Naive B cell (primary cell): ENCODE measurements around the gene TMEM131. TPM values are rescaled to one million over a fixed set of nuclear protein-coding genes. Genes with fewer than 3 reads are reported as not detected.
"Not testable (repeated sequence)": the region's sequence is repeated elsewhere in the genome, so short reads cannot be mapped to it uniquely, and the experiment has no call there.

Experiments
- ATAC-seq, 2 donors: fragments of 150-1000 bp; cut with Tn5 transposase; 2 replicates each; pipeline ENCODE4 v1.10.0; 2021; ENCODE audit warnings: low read depth in 2 of 2, mild to moderate bottlenecking in 2 of 2, moderate library complexity in 2 of 2
- DNase-seq: peaks from one replicate; pipeline ENCODE4 v3.0.0; 2022
- H3K27ac Mint-ChIP-seq, 6 donors: one replicate each; pipeline ENCODE4 v1.8.0; 2020 to 2022; ENCODE audit warnings: mild to moderate bottlenecking in 6 of 6, mixed read lengths in 6 of 6, moderate library complexity in 5 of 6, inconsistent platforms in 2 of 6
- H3K27me3 Mint-ChIP-seq, 3 donors: one replicate each; pipeline ENCODE4 v1.8.0; 2021 to 2022; ENCODE audit warnings: mixed read lengths in 3 of 3, mild to moderate bottlenecking in 1 of 3
- H3K36me3 Mint-ChIP-seq, 2 donors: one replicate each; pipeline ENCODE4 v1.8.0; 2020 to 2022; ENCODE audit warnings: mixed read lengths in 2 of 2, inconsistent platforms in 1 of 2, mild to moderate bottlenecking in 1 of 2
- H3K4me1 Mint-ChIP-seq, 3 donors: one replicate each; pipeline ENCODE4 v1.8.0; 2020 to 2022; ENCODE audit warnings: mixed read lengths in 3 of 3, inconsistent platforms in 1 of 3, mild to moderate bottlenecking in 1 of 3, moderate library complexity in 1 of 3
- H3K4me3 Mint-ChIP-seq, 8 donors: one replicate each; pipeline ENCODE4 v1.8.0; 2020 to 2022; ENCODE audit warnings: mild to moderate bottlenecking in 8 of 8, mixed read lengths in 8 of 8, moderate library complexity in 8 of 8, inconsistent platforms in 2 of 8
- H3K9me3 Mint-ChIP-seq, 7 donors: one replicate each; pipeline ENCODE4 v1.8.0; 2020 to 2022; ENCODE audit warnings: mixed read lengths in 7 of 7, mild to moderate bottlenecking in 5 of 7, inconsistent platforms in 2 of 7, moderate library complexity in 1 of 7
- polyA plus RNA-seq, 6 donors: library from polyadenylated mRNA; unstranded; fragments of 300-500 nt; fragmentation: Illumina TruSeq; gene quantifications; one replicate each; pipeline ENCODE4 v1.2.3, GENCODE V29; 2021; ENCODE audit warnings: low read depth in 6 of 6

The TMEM131 gene
- polyA plus RNA-seq, 6 donors from 2014 or later = 13.4 to 32.9 (median 19.1) TPM

DNA sequence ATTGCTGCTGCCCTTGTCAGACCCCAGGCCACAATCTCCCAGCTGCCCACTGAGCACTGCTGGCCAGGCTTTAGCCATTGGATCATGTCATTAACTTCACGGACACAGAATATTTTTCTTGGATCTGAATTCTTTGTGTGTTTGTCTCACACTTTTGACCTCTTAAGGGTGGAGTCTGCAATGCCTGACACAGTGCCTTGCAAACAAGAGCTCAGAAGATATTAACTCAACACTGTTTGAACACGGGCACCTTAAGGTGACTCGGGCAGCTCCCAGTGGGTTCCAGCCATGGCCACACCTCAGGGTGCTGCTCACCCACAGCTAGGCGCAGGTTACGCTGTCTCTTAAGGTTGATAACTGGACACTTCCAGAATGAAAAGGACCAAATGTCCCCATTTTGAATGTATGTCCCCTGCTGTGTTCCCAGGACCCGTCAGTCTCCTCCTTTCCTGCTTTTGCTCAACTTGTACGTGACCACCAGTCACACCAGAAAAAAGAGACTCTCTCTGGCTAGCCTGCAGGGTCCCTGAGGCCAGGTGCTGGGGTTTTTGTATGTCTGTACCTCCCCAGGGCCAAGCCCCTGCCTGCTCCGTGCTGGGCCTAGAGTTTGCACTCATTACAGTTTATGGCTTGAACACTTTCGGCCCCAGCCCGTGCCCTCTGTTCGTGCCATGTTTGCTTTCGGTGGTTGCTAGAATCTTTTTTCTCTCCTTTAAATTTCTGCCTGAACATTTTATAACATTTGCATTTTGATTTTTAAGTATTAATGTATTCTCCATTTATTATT, 33.4 kb upstream of the TMEM131 start:
- no peak for ATAC-seq
- Mint-ChIP-seq H3K9me3 (no peaks in the 10 kb centered on the region), H3K4me3 (peak overlapping the region in 7 of 8 donors; percentile 34 to 93 (median 71)), H3K36me3 (no peaks in the 10 kb centered on the region), H3K4me1 (peaks cover 47 to 62% (median 60%) of the 10 kb centered on the region in 3 donors), H3K27ac (peak overlapping the region; percentile 52 to 100 (median 88)), H3K27me3 (no peaks in the 10 kb centered on the region)
- DNase-seq = no peak

DNA sequence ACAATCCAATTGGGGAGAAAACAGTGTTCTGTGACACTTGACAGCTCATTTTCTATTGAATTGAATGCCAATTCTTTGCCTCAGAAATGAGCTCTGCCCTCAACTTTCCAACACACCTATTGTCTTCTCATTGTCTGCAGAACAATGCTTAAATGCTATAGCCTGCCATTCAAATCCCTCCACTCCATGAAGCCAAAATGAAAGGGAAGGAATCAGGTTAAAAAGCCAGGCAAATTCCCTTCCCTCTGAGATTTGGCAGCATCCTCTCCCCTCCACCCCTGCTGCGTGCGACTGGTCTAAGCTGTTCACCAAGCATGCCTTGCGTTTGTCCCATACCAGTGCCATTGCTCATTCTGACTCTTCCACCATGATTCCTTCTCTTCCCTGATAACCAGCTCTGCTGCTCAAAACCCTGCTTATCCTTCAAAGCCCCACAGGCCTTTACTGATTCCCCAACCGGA, 32.4 kb upstream of the TMEM131 start:
- ATAC-seq (no peak), DNase-seq (no peak)
- H3K4me1 Mint-ChIP-seq = peaks cover 47 to 62% (median 61%) of the 10 kb centered on the region in 3 donors
- peak overlapping the region; percentile 59 to 93 (median 74) for H3K4me3 Mint-ChIP-seq
- no peaks in the 10 kb centered on the region for H3K36me3 Mint-ChIP-seq
- no peaks in the 10 kb centered on the region for H3K9me3 Mint-ChIP-seq
- H3K27ac Mint-ChIP-seq = peak overlapping the region; percentile 52 to 100 (median 88)
- H3K27me3 Mint-ChIP-seq = no peaks in the 10 kb centered on the region

DNA sequence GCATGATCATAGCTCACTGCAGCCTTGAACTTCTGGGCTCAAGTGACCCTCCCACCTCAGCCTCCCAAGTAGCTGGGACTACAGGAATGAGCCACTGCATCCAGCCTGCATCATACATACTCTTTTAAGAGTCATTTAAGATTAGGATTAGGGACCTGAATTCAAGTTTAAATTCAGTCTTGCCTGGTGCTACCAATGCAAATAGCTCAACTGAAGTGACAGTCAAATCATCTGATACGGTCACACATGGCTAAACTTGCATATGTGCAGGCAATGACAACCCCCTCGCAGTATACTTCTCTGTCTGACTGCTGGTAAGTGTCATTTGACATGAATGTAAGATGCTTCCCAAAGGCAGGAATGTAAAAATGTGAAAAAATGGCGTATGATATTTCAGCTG, 31.8 kb upstream of the TMEM131 start:
- Mint-ChIP-seq H3K36me3 (no peaks in the 10 kb centered on the region), H3K27ac (peak overlapping the region; percentile 52 to 100 (median 88))
- peak; percentile 78 to 83 for ATAC-seq

DNA sequence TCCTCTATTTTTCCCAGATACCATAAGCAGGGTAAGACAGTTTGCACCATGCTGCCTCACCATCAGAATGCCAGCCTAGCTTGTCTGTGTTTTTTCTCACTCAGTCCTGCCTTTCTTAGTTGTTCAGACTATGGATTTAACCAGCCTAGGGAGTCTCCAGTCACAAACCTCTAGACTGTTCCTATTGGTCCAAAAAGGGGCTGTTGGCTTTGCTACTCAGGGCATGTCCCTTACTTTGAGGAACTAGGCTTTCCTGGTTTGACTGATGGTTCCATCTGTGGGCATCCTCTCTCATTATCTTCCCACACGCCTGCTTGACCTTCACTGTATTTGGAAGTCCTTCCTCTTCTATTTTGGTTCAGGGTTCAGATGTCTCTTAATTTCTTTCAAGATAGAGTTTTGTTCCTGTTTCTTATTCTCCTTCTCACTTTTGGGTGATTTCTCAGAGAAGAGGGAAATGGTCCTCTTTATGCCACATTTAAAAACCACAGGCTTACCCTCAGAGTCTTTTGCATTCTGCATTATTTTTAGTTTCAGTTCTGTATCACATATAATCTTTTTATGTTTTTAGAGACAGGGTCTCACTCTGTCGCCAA, 31.3 kb upstream of the TMEM131 start:
- Mint-ChIP-seq H3K9me3 (no peaks in the 10 kb centered on the region), H3K4me1 (peaks cover 48 to 67% (median 62%) of the 10 kb centered on the region in 3 donors), H3K27me3 (no peaks in the 10 kb centered on the region), H3K27ac (peak overlapping the region; percentile 52 to 100 (median 88)), H3K4me3 (peak overlapping the region; percentile 43 to 93 (median 74)), H3K36me3 (no peaks in the 10 kb centered on the region)
- peak; percentile 84 to 85 for ATAC-seq
- DNase-seq = peak; percentile 82

More for the DNA sequence above, 31.8 kb upstream of the TMEM131 start:
- no peaks in the 10 kb centered on the region for H3K9me3 Mint-ChIP-seq
- no peaks in the 10 kb centered on the region for H3K27me3 Mint-ChIP-seq
- DNase-seq = peak; percentile 77
- H3K4me1 Mint-ChIP-seq = peaks cover 46 to 65% (median 62%) of the 10 kb centered on the region in 3 donors
- H3K4me3 Mint-ChIP-seq = peak overlapping the region; percentile 43 to 93 (median 74)

DNA sequence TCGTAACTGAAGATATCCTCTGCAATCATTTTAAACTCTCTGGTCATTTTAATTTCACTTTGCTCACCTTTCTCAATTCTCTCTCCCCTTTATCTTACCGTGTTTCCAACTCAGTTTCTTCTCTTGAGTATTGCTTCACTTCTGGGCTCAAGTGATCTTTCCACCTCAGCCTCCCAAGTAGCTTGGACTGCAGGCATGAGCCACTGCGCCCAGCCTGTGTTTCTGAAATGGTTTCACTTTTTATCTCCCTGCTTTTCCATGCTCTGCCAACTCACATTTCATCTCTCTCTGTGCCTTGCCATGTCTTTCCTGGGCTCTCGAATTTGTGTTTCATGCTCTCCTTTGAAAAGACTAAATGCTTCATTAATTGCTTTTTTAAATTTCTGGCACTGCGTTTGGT, 30.5 kb upstream of the TMEM131 start:
- H3K27me3 Mint-ChIP-seq = no peaks in the 10 kb centered on the region
- H3K36me3 Mint-ChIP-seq = no peaks in the 10 kb centered on the region
- no peak for ATAC-seq
- peaks cover 52 to 75% (median 65%) of the 10 kb centered on the region in 3 donors for H3K4me1 Mint-ChIP-seq
- no peaks in the 10 kb centered on the region for H3K9me3 Mint-ChIP-seq
- H3K27ac Mint-ChIP-seq = peak overlapping the region; percentile 14 to 100 (median 88)
- no peak for DNase-seq
- peak overlapping the region; percentile 43 to 86 (median 74) for H3K4me3 Mint-ChIP-seq

DNA sequence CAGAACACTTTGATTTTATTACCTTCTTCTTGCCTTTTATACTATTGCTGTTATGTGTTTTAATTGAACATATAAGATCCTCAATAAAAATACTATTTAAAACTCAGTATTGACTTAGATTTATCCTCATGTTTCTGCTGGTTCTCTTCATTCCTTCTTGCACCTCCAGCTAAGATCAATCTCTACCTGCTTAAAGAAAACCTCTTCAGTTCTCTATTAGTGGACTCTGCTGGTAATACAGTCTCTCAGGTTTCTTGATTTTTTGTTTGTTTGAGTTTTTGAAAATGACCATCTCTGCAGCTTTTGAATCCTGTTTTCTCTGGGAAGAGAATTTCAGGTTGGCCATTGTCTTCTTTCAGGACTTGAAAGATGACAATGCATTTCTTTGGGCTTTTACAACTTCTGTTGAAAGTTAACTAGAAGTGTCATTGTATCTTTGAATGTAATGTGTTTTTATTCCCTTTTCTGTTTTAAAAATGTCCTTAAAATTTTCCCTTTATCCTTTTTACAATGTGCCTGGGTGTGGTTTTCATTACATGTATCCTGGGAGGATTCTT, 29.8 kb upstream of the TMEM131 start:
- Mint-ChIP-seq H3K9me3 (peaks cover 0 to 3% (median 0%) of the 10 kb centered on the region in 7 donors), H3K4me3 (peak overlapping the region in 5 of 8 donors; percentile 20 to 82 (median 71)), H3K36me3 (no peaks in the 10 kb centered on the region), H3K4me1 (peaks cover 57 to 80% (median 65%) of the 10 kb centered on the region in 3 donors), H3K27ac (peak overlapping the region in 5 of 6 donors; percentile 45 to 100 (median 92)), H3K27me3 (no peaks in the 10 kb centered on the region)
- DNase-seq (no peak), ATAC-seq (no peak)

DNA sequence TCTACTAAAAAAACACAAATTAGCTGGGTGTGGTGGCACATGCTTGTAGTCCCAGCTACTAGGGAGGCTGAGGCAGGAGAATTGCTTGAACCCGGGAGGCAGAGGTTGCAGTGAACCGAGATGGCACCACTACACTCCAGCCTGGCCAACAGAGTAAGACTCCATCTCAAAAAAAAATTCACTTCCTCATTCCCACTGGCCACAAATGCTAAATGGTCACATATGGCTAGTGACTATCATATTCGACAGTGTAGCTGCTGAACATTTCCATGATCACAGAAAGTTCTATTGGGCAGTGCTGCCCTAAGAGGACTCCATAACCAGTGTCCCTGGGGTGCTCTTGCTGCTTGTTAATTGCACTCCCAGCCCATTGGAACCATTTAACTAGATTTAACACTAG, 26.3 kb upstream of the TMEM131 start:
- H3K27me3 Mint-ChIP-seq, H3K9me3 Mint-ChIP-seq, DNase-seq, ATAC-seq, H3K36me3 Mint-ChIP-seq: not testable (repeated sequence)
- Mint-ChIP-seq H3K27ac (peak overlapping the region in 2 of 6 donors; percentile 12 to 36), H3K4me1 (peaks cover 40 to 56% (median 42%) of the 10 kb centered on the region in 3 donors), H3K4me3 (peak overlapping the region in 2 of 8 donors; percentile 7 to 71)

DNA sequence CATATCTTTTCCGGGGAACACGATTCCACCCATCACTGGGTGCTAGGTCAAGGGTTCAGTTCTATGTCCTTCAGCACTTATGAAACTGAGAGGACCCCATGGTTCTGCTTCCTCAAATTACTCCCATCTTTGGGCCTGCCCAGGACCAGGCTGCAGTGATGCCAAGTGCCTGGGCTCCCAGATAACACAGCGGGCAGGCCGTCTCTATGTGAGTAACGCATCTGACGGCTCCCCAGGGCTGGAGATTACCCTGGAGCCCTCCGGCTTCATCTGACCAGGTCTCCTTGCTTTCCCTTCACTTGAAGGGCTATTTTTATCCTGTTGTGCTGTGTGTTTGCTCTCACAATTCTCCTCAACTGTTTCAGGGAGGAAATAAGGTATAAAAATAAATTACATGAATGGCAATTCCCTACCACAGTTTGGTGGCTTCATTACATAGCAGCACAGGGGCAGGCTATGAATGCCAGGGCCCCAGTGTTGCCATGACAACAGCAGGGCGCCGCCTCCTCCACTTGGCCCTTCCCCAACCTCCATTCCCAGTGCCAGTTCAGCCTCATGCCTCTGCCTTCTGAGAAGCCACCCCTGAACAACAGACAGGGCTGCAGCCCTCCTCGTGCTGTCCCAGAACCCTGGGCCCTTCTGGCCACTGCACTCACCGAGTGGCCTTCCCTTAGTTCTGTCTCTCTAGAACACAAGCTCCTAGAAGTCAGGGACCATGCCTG, 25.4 kb upstream of the TMEM131 start:
- Mint-ChIP-seq H3K27ac (peak overlapping the region in 2 of 6 donors; percentile 77 to 88), H3K4me1 (peaks cover 36 to 56% (median 39%) of the 10 kb centered on the region in 3 donors), H3K9me3 (peaks cover 0 to 3% (median 0%) of the 10 kb centered on the region in 7 donors), H3K27me3 (no peaks in the 10 kb centered on the region), H3K36me3 (no peaks in the 10 kb centered on the region), H3K4me3 (peak overlapping the region in 1 of 8 donors; percentile 21)
- DNase-seq = no peak
- ATAC-seq = peak in 1 of 2 donors; percentile 27

DNA sequence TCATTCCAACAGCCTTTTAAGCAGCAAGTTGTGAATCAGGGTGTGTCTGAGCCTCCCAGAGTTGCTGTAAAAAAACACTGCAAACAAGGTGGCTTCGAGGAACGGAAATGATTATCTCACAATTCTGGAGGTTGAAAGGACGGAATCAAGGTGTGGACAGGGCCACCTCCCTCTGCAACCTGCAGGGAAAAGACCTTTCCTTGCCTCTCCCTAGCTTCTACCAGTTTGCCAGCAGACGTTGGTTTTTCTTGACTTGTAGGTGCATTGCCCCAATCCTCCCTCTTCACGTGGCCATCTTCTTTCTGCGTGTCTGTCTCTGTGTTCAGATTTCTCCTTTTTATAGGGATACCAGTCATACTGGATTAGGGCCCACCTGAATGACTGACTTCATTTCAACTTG, 24.8 kb upstream of the TMEM131 start:
- Mint-ChIP-seq H3K27me3 (no peaks in the 10 kb centered on the region), H3K27ac (peak overlapping the region in 1 of 6 donors; percentile 73), H3K4me1 (peaks cover 36 to 56% (median 39%) of the 10 kb centered on the region in 3 donors), H3K4me3 (peak overlapping the region in 1 of 8 donors; percentile 21), H3K9me3 (peaks cover 0 to 3% (median 0%) of the 10 kb centered on the region in 7 donors), H3K36me3 (no peaks in the 10 kb centered on the region)
- ATAC-seq (no peak), DNase-seq (no peak)

DNA sequence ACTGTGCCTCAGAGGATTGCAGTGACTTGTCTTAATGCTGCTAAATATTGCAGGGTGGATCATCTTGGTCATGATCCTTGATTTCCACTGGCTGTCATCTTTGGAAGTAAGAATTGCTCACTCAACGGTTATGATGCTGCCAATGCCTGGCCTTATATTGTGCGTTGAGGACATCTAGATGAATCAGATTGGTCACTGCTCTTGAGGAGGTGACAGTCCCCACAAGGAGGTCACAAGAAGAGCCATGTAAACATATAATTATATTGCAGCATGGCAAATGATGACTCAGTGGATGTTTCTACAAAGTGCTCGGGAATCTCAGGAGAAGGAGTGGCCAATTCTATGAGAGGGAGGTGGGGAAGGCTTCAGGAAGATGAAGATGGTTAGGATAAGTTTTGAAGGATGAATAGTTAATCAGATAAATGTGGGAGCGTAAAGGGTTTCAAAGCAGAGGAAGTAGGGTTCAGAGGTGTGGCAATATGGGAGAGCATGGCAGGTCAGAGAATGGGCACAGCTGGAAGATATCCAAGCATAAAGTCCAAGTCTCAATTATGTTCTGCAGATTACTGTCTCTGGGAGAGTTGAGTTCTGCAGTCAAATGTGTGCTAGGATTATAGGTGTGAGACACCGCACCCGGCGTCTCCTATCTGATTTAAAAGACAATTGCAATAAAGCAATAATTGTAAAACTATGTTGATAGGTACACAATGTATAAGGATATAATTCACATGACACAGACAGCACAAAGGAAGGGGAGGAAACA, 21.3 kb upstream of the TMEM131 start:
- ATAC-seq = no peak
- Mint-ChIP-seq H3K4me3 (no peak overlapping the region), H3K27ac (peak overlapping the region in 2 of 6 donors; percentile 27 to 95), H3K4me1 (peaks cover 44 to 72% (median 56%) of the 10 kb centered on the region in 3 donors), H3K36me3 (no peaks in the 10 kb centered on the region), H3K9me3 (peaks cover 0 to 3% (median 0%) of the 10 kb centered on the region in 7 donors), H3K27me3 (no peaks in the 10 kb centered on the region)
- no peak for DNase-seq

DNA sequence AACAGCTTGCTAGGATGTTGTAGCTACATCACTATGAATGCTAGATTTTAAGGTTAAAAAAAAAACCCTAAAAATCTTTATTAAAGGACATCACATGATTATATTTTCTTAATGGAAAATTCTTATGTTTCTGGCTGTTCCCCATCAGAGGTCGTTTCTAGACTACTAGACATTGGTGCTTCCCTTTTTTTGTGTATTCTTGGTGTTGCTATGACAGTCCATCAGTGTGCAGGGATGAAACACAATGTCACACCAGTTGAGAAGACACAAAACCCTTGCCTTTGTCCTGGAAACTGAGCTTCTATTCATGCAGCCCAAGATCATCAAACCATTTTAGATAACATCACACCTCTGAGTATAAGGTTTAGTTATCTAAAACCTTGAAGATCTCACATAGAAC, 19.9 kb upstream of the TMEM131 start:
- Mint-ChIP-seq H3K4me1 (peaks cover 46 to 72% (median 53%) of the 10 kb centered on the region in 3 donors), H3K27ac (peak overlapping the region in 5 of 6 donors; percentile 65 to 92 (median 86)), H3K36me3 (no peaks in the 10 kb centered on the region), H3K27me3 (no peaks in the 10 kb centered on the region), H3K9me3 (peaks cover 0 to 3% (median 0%) of the 10 kb centered on the region in 7 donors), H3K4me3 (peak overlapping the region in 3 of 8 donors; percentile 8 to 53 (median 47))
- no peak for DNase-seq
- peak; percentile 15 to 24 for ATAC-seq

DNA sequence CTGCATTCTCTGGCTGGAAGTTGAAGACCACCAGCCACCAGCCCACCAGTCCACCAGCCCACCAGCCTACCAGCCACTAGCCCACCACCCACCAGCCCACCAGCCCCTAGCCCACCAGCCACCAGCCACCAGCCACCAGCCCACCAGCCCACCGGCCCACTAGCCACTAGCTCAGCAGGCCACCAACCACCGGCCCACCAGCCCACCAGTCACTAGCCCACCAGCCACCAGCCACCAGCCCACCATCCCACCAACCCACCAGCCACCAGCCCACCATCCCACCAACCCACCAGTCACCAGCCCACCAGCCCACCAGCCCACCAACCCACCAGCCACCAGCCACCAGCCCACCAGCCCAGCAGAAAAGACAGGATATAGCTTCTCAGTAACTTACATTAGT, 18.6 kb upstream of the TMEM131 start:
- H3K4me1 Mint-ChIP-seq = peaks cover 55 to 79% (median 59%) of the 10 kb centered on the region in 3 donors

More for the DNA sequence above, 18.6 kb upstream of the TMEM131 start:
- no peaks in the 10 kb centered on the region for H3K27me3 Mint-ChIP-seq
- ATAC-seq = no peak
- peak overlapping the region in 2 of 8 donors; percentile 9 to 47 for H3K4me3 Mint-ChIP-seq
- H3K9me3 Mint-ChIP-seq = peaks cover 0 to 3% (median 0%) of the 10 kb centered on the region in 7 donors
- peak overlapping the region; percentile 47 to 100 (median 93) for H3K27ac Mint-ChIP-seq
- DNase-seq = no peak
- H3K36me3 Mint-ChIP-seq = no peaks in the 10 kb centered on the region
